M059J (cell line): ENCODE measurements around the gene KIAA0319L. TPM values are rescaled to one million over a fixed set of nuclear protein-coding genes. Genes with fewer than 3 reads are reported as not detected.
"Not testable (repeated sequence)": the region's sequence is repeated elsewhere in the genome, so short reads cannot be mapped to it uniquely, and the experiment has no call there.

Experiments used
- DNase-seq: peaks from one replicate; pipeline ENCODE4 v3.0.0-alpha.2; 2012; ENCODE audit warnings: low read depth
- total RNA-seq: library from RNA; depleted of rRNA; stranded (reverse); fragments of >200 nt; shearing (Covaris generic); gene quantifications from 2 replicates; pipeline ENCODE4 v1.2.3, GENCODE V29; 2014

Gene KIAA0319L
- total RNA-seq, 1 experiment from 2014 or later: 38.9 TPM

DNA sequence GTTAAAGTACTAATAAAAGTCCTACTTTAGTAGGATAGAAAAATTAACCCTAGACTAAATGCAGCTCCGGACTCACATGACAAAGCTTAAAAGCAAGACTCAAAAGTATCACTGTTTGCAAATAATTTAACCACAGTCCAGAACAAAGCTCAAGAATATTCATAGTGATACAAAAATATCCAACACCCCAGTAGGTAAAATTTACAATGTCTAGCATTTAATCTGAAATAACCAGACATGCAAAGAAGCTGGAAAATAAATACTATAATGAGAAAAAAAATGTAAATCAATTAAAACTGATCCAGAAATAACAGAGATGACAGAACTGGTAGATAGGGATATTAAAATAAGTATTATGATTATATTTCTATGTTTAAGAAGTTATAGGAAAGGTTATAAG, 67.0 kb downstream of the KIAA0319L start:
- no peak for DNase-seq

- DNase-seq: peak; percentile 16
These were observed 68.9 kb downstream of the KIAA0319L start for GRCh38 chr1:35488336-35488735.

DNA sequence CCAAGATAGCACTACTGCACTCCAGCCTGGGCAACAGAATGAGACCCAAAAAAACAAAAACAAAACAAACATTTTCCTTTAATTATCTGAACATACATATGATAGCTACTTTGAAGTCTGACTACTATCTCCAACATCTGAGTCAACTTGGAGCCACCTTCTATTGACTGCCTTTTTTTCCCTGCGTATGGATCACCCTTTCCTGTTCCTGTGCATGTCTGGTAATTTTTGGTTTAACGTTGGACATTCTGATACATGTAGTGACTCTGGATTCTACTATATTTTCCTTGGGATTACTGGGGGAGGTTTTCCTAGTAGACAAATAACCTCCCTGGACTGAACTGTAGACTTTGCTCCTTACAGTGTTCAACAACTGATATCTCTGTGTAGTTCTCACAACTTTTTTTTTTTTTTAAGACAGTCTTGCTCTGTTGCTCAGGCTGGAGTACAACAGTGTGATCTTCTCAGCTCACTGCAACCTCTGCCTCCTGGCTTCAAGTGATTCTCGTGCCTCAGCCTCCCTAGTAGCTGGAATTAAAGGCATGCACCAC, 70.3 kb downstream of the KIAA0319L start:
- DNase-seq: no peak

DNA sequence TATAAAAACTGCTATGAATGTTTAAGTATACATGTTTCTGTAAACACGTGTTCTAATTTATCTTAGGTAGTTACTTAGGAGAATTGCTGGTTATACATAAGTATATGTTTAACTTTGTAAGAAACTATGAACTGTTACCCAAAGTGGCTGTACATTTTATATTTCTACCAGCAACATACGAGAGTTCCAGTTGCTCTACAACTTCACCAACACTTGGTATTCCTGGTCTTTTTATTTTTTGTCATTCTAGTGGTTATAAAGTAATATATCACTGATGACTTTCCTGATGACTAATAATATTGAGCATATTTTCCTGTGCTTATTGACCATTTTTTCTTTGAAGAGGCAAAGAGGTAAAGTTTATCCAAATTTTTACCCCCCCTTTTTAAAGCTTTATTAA, 76.0 kb downstream of the KIAA0319L start:
- no peak for DNase-seq

- no peak for DNase-seq
These were observed 79.3 kb downstream of the KIAA0319L start for GRCh38 chr1:35477870-35478269.

DNA sequence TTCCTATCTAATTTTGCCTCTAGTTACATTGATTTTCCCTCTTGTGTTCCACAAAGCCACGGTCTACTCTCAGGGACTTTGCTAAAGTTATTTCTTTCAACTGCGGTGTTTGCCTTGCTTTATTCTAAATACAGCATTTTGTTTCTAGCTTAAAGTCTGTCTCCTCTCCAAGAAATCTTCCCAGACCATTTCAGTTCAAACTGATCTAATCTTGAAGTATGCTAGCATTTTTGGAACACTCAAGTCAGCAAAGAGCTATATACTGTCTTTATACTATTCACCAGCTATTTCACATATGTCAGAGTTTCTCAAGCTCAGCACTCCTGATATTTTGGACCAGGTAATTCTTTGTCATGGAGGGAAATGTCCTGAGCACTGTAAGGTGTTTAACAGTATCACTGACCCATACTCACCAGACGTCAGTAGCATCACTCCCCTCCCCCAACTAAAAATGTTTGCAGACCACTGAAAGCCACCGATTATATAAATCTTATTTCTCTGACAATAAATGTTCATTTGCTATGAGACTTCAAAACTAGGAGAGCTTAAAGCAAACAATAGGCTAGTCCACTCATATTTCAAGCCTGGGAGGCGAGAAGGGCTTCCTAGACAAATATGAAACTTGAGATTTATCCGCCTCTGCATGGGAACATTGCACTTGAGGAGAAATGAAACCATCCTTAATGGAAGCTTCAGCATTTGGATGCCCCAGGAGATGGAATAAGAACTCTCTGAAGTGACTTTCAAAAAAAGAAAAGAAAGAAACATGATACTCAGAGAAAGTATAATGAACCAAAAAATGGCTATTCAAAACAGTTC, 81.1 kb downstream of the KIAA0319L start:
- DNase-seq: no peak

- no peak for DNase-seq
These were observed 81.8 kb downstream of the KIAA0319L start for GRCh38 chr1:35475356-35475755.

GRCh38 chr1:35473216-35473615, 84.0 kb downstream of the KIAA0319L start:
- DNase-seq: not testable (repeated sequence)

DNA sequence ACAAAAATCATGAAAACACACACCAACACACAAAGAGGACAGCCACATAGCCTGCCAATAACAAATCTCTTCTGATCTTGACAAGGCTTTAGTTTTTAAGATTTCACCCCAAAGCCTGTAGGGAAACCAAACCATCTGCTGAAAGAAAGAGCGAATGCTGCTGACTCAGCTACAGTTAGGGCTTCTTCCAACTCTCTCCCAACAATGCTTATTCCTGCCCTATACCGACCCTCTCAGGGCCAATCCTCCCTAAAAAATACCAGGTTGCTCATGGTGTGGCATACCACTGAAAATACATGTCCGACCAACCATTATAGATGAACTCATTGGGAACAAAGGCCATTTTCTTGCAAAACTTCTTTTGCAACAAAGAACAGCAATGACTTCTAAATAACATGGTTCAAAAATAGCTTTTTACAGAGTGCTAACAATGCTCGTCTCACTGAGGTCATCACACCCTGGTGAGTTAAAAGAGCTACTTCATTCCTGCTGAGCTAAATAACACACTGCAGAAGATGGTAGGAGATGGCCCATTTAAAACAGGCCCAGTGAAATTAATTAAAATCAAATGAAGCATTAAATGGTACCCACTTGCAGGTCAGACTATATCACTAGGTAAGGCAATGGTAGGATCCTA, 86.1 kb downstream of the KIAA0319L start:
- DNase-seq: no peak

GRCh38 chr1:35466120-35466519, 91.1 kb downstream of the KIAA0319L start:
- DNase-seq: no peak

- not testable (repeated sequence) for DNase-seq
These were observed 93.5 kb downstream of the KIAA0319L start for GRCh38 chr1:35463749-35464148.

DNA sequence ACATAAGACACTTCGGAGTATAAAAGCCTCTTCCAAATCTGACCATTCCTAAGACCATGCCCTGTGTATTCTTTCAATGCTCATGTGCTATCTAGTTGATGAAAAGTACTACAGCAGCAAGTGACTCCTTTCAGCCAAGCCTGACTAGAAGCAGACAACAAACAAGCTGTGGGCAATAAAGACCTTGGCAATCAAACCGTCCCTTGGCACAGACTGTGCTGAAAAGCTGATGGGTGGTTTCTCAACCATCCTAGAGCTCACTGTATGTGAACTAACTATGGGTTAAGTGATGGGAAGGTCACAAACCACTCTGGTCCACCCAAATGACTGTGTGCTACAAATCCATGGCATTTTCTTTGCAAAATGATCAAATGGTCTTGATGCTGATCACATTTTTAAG, 94.0 kb downstream of the KIAA0319L start:
- no peak for DNase-seq

- no peak for DNase-seq
These were observed 95.1 kb downstream of the KIAA0319L start for GRCh38 chr1:35461966-35462651.

- DNase-seq: no peak
These were observed 96.4 kb downstream of the KIAA0319L start for GRCh38 chr1:35460796-35461195.

DNA sequence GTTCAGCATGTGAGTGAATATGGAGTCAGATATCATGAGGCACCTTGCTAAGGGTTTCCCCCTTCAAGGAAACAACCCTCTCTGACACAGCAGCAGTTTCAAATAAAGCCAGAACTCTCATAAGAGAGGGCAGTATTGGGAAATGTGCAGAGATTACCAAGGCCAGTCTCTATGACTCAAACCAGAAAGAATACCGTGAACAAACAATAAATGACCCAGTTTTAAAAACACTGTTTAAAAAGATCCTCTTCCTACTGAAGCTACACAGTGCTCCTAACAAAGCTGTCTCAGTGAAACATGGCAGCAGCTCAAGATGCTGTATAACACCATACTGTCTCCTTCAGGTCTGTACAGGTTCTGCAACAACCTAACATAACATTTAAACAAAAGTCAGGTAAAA, 102.6 kb downstream of the KIAA0319L start:
- DNase-seq: peak; percentile 9

DNA sequence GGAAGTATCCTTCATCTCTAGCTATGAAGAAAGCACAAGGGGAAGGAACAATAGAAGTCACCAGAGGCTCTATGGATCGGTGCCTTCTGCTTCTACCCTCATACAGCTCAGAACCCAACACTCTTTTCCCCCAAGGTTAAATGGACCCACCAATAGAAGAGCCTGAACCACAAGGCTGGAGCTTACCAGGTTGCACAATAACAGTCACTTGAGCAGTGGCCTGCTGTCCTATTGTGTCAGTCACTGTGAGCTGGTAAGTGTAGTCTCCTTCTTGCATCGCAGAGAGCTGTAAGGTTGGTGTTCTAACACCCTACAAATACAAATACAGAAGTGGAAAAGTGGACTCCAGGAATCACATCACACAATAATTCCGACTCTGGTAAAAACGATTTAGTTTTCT, 103.0 kb downstream of the KIAA0319L start:
- DNase-seq: no peak

- no peak for DNase-seq
These were observed 104.2 kb downstream of the KIAA0319L start for GRCh38 chr1:35453031-35453430.

DNA sequence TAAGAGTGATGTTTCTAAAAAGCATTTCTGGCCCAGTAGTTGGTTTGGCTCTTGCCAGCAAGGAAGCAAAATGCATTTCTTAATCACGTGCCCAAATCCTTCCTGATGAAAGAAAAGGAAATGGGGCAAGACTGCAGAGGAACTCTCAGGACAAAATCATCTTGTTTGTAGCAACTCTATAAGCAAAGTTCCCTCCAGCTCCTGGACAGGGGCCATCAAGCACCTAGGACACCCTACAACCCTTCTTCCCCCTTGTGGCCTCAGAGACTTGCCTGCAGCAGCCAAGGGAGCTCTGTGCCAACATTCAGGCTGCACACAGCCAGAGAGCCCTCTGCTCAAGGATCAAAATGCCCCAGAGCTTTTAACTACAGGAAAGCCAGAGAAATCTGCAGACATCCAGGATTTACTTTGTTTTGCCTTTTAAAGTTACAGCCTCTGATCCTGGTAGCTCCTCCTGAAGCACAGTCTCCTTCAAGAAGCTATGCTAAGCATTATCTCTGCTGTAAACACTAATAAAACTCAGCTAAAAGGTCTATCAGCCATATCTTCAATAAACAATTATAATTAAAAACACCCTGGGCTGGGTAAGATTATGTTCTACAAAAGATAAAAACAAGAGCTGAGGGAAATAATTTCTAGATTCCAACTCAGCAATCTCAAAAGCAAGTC, 105.0 kb downstream of the KIAA0319L start:
- peak; percentile 60 for DNase-seq

DNA sequence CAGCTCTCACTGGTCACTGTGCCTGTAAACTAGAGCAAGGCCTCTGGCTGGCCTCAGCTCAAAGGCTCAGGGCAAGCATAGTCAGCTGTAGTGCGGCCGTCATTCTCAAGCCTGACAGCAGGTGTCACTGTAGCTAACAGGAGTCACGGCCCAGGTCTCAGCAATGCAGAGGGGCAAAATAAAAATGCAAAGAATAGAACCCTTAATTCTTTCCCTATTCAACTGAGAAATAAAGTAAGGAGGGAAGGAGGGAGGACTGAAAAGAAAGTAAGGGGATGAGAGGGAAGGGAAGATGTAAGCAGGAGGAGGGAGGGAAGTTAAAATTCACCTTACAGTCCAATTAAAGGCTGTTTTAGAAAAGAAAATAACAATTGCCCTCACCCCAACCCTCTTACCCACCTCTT, 106.1 kb downstream of the KIAA0319L start:
- DNase-seq: peak; percentile 68

- DNase-seq: peak; percentile 91
These were observed 107.7 kb downstream of the KIAA0319L start for GRCh38 chr1:35449334-35450008.

DNA sequence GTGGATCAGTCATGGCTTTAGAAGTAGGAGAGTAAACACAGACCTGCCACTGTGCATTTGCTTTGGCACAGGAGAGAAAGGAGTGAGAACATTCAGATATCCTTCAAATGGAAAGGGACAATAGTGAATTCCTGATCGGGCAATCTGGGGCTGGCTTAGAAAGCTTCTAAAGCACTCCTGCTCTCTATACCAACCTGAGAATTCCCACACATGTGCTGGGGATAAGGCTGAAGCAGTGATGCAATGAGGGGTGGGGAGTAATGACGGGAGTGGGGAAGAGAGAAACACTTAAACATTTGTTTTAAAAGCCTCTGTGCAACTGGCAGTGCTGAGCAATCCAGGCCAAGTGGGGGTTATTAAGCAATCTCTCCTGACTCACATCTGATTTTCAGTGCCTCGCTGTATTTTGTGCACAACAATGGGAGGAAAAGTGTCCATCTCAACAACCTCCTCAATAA, 108.8 kb downstream of the KIAA0319L start:
- DNase-seq: peak; percentile 84
